GM23338 (cell line): ENCODE measurements around the gene SYNE3.
A peak's percentile ranks its signal among the peaks of the same experiment; 100 is the strongest.

ENCODE experiments used
- CTCF ChIP-seq, 2 experiments: fragments of 200-600 bp in 1 of 2; sonication (generic) in 1 of 2; conservative IDR thresholded peaks; 2 replicates each; pipeline versions ENCODE4 v1.5.1 to v1.6.1; 2016 to 2017; ENCODE audit warnings: antibody characterized with exemption in 2 of 2, low read depth in 2 of 2, mild to moderate bottlenecking in 2 of 2, moderate library complexity in 1 of 2
- EZH2 ChIP-seq: fragments of 200-600 bp; sonication (generic); IDR thresholded peaks from one replicate; pipeline ENCODE4 v1.8.0; 2017; ENCODE audit warnings: antibody characterized with exemption, mild to moderate bottlenecking, low read depth; ENCODE audit not compliant: unreplicated experiment
- NANOG ChIP-seq: IDR thresholded peaks from 2 replicates; pipeline ENCODE4 v1.6.1; 2016; ENCODE audit warnings: antibody characterized with exemption, borderline replicate concordance
- ZNF331 ChIP-seq: fragments of 250-450 bp; sonication (Bioruptor Pico); IDR thresholded peaks from 2 replicates; pipeline ENCODE4 v1.5.0; 2020; ENCODE audit warnings: low read depth, mild to moderate bottlenecking, moderate library complexity

GRCh38 chr14:95561001-95561412 is 44.6 kb upstream of the SYNE3 start:
- TF ChIP-seq EZH2, result no peak
- TF ChIP-seq NANOG, result no peak
- peak; percentile 99 for TF ChIP-seq CTCF (conservative IDR thresholded peaks at IDR 0.05; ENCODE audit: low read depth in 2 of 2)
- no peak for TF ChIP-seq ZNF331 (CRISPR knock-in tag)
